CD4-positive, alpha-beta T cell (primary cell): ENCODE data around the gene PLA2G1B. TPM values are rescaled to one million over a fixed set of nuclear protein-coding genes. Genes with fewer than 3 reads are reported as not detected.

Experiments
- ATAC-seq: fragments of 200-7000 bp; cut with Tn5 transposase; one replicate; pipeline ENCODE4 v1.10.0; 2022; ENCODE audit warnings: mild to moderate bottlenecking; ENCODE audit not compliant: poor library complexity
- CTCF ChIA-PET: fragments of 350-600 bp; sonication (Branson Sonifier 250); formaldehyde crosslinking; loops from one replicate; lab custom pipeline; 2021; ENCODE audit warnings: antibody characterized with exemption, inconsistent platforms; lab: Charles Lee
- POLR2A ChIA-PET: fragments of 350-600 bp; sonication (Branson Sonifier 250); formaldehyde crosslinking; loops from one replicate; lab custom pipeline; 2021; ENCODE audit warnings: antibody characterized with exemption, inconsistent platforms; lab: Charles Lee
- DNase-seq, 14 experiments: peaks; one replicate each; pipeline ENCODE4 v3.0.0-alpha.2; 2013 to 2020; ENCODE audit warnings: mixed read lengths in 2 of 14
- H3K27ac ChIP-seq, 2 donors: one replicate each; pipeline versions ENCODE4 v1.5.1 to v1.7.0; 2013; ENCODE audit warnings: low read length in 2 of 2, low read depth in 1 of 2, mild to moderate bottlenecking in 1 of 2
- H3K27me3 ChIP-seq, 2 experiments: 1 replicate in 1 of 2; 2 replicates in 1 of 2; pipeline versions ENCODE4 v1.6.1 to v1.7.0; 2013; ENCODE audit warnings: low read length in 2 of 2, control low read depth in 1 of 2, mild to moderate bottlenecking in 1 of 2, moderate library complexity in 1 of 2; ENCODE audit not compliant: insufficient read depth in 2 of 2, control insufficient read depth in 1 of 2
- H3K36me3 ChIP-seq: one replicate; pipeline ENCODE4 v1.6.1; 2013; ENCODE audit warnings: low read length, control low read depth; ENCODE audit not compliant: insufficient read depth
- H3K4me1 ChIP-seq: one replicate; pipeline ENCODE4 v1.6.1; 2013; ENCODE audit warnings: low read length, control low read depth; ENCODE audit not compliant: insufficient read depth
- H3K4me3 ChIP-seq: one replicate; pipeline ENCODE4 v1.5.1; 2013; ENCODE audit warnings: mild to moderate bottlenecking, low read length, moderate library complexity
- H3K9me3 ChIP-seq, 2 experiments: 1 replicate in 1 of 2; 2 replicates in 1 of 2; pipeline versions ENCODE4 v1.6.1 to v1.7.0; 2013; ENCODE audit warnings: low read length in 2 of 2, mild to moderate bottlenecking in 2 of 2, control low read depth in 1 of 2, moderate library complexity in 1 of 2; ENCODE audit not compliant: control insufficient read depth in 1 of 2, insufficient read depth in 1 of 2
- H3K27ac Mint-ChIP-seq: one replicate; pipeline ENCODE4 v1.8.0; 2020; ENCODE audit warnings: mixed read lengths
- H3K27me3 Mint-ChIP-seq: one replicate; pipeline ENCODE4 v1.8.0; 2021; ENCODE audit warnings: mixed read lengths
- H3K36me3 Mint-ChIP-seq: one replicate; pipeline ENCODE4 v1.8.0; 2021; ENCODE audit warnings: low read depth, mixed read lengths
- H3K4me1 Mint-ChIP-seq: one replicate; pipeline ENCODE4 v1.8.0; 2021; ENCODE audit warnings: low read depth, mixed read lengths
- H3K4me3 Mint-ChIP-seq: one replicate; pipeline ENCODE4 v1.8.0; 2020; ENCODE audit warnings: mild to moderate bottlenecking, mixed read lengths
- H3K9me3 Mint-ChIP-seq: one replicate; pipeline ENCODE4 v1.8.0; 2020; ENCODE audit warnings: mixed read lengths
- intact Hi-C, 2 experiments: fragments of 100-400 bp; cut with DNase I in 1 of 2; cut with micrococcal nuclease in 1 of 2; formaldehyde crosslinking; loops; one replicate each; pipeline versions ENCODE4 v1.15.1 to v1.9.0; 2023 to 2025; cut with DNase I, micrococcal nuclease
- total RNA-seq, 174 experiments: library from RNA in 2 of 174; stranded (reverse) in 2 of 174; gene quantifications; one replicate each; pipeline ENCODE4 v1.2.3 and lab custom pipeline; 2021 to 2026
- TF ChIP-seq, protein P1 (sequence below): fragments of 200-600 bp; IDR thresholded peaks from one replicate; pipeline ENCODE4 v1.8.0; 2022; ENCODE audit warnings: antibody characterized with exemption, mild to moderate bottlenecking

PLA2G1B gene
- total RNA-seq, 2 experiments from 2014 or later: not detected

DNA sequence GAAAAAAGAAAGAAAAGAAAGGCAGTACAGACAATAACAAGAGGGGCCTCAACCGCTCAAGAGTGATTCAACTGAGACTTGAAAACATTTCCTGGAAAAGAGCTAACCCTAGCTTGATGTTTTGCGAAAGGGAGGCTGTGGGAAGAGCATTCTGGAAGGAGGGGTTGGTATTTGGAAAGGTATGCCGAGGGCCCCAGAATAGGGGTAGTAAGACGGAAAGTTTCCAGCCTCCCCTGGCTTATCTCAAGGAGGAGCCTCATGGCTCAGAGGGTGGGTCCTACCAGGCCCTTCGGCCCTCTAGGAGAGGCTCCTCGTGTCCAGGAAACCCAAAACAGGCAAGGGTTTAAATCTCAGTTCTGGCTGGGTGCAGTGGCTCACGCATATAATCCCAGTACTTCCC, 44.3 kb downstream of the PLA2G1B start:
- POLR2A ChIA-PET: interaction anchor here (1.0 to 1.5 kb wide), 2 partner anchors 8 to 10 kb away, joined by 4 to 10 read pairs; partner anchors contain the start of genes RNU4-1 and RNU4-2
- ATAC-seq (no peak), DNase-seq (no peak)
- Mint-ChIP-seq H3K36me3 (no peaks in the 10 kb centered on the region), H3K27ac (no peak overlapping the region), H3K4me1 (no peaks in the 10 kb centered on the region), H3K9me3 (no peaks in the 10 kb centered on the region), H3K4me3 (no peak overlapping the region), H3K27me3 (no peaks in the 10 kb centered on the region)
- Histone ChIP-seq H3K4me3 (no peak overlapping the region), H3K9me3 (peaks cover 0 to 4% of the 10 kb centered on the region in 2 experiments), H3K4me1 (no peaks in the 10 kb centered on the region), H3K36me3 (no peaks in the 10 kb centered on the region), H3K27ac (no peak overlapping the region), H3K27me3 (no peaks in the 10 kb centered on the region)
- CTCF ChIA-PET: interaction anchor here (1.1 kb wide), 1 partner anchor 366 kb away, joined by 3 read pairs; no protein-coding TSS in a partner anchor
- TF ChIP-seq, protein P1, sequence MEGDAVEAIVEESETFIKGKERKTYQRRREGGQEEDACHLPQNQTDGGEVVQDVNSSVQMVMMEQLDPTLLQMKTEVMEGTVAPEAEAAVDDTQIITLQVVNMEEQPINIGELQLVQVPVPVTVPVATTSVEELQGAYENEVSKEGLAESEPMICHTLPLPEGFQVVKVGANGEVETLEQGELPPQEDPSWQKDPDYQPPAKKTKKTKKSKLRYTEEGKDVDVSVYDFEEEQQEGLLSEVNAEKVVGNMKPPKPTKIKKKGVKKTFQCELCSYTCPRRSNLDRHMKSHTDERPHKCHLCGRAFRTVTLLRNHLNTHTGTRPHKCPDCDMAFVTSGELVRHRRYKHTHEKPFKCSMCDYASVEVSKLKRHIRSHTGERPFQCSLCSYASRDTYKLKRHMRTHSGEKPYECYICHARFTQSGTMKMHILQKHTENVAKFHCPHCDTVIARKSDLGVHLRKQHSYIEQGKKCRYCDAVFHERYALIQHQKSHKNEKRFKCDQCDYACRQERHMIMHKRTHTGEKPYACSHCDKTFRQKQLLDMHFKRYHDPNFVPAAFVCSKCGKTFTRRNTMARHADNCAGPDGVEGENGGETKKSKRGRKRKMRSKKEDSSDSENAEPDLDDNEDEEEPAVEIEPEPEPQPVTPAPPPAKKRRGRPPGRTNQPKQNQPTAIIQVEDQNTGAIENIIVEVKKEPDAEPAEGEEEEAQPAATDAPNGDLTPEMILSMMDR: no peak
- intact Hi-C loops: no loop called here

DNA sequence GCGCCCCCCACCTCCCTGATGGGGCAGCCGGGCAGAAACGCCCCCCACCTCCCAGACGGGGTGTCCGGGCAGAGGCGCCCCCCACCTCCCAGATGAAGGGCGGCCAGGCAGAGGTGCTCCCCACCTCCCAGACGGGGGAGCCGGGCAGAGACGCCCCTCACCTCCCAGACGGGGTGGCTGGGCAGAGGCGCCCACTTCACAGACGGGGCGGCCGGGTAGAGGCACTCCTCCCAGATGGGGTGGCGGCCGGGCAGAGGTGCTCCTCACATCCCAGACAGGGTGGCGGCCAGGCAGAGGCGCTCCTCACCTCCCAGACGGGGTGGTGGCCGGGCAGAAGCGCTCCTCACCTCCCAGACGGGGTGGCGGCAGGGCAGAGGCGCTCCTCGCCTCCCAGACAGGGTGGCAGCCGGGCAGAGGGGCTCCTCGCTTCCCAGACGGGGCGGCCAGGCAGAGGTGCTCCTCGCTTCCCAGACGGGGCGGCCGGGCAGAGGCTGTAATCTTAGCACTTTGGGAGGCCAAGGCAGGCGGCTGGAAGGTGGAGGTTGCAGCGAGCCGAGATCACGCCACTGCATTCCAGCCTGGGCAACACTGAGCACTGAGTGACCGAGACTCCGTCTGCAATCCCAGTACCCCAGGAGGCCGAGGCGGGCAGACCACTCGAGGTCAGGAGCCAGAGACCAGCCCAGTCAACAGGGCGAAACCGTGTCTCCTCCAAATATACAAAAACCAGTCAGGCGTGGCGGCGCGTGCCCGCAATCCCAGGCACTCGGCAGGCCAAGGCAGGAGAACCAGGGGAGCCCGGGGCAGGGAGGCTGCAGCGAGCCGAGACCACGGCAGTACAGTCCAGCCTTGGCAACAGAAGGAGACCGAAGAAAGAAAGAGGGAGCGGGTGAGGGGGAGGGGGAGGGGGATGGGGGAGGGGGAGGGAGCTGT, 49.2 kb downstream of the PLA2G1B start:
- H3K27me3 Mint-ChIP-seq: no peaks in the 10 kb centered on the region
- Histone ChIP-seq H3K9me3 (peaks cover 0 to 9% of the 10 kb centered on the region in 2 experiments), H3K4me3 (no peak overlapping the region), H3K4me1 (no peaks in the 10 kb centered on the region), H3K27me3 (no peaks in the 10 kb centered on the region), H3K36me3 (no peaks in the 10 kb centered on the region), H3K27ac (no peak overlapping the region)
- H3K9me3 Mint-ChIP-seq: no peaks in the 10 kb centered on the region
- ATAC-seq (no peak), DNase-seq (no peak)
- intact Hi-C loops: no loop called here
- no peak overlapping the region for H3K27ac Mint-ChIP-seq
- H3K36me3 Mint-ChIP-seq: no peaks in the 10 kb centered on the region
- TF ChIP-seq, protein P1: no peak
- H3K4me3 Mint-ChIP-seq: no peak overlapping the region
- CTCF ChIA-PET: no interaction called here
- no peaks in the 10 kb centered on the region for H3K4me1 Mint-ChIP-seq
- POLR2A ChIA-PET: no interaction called here

DNA sequence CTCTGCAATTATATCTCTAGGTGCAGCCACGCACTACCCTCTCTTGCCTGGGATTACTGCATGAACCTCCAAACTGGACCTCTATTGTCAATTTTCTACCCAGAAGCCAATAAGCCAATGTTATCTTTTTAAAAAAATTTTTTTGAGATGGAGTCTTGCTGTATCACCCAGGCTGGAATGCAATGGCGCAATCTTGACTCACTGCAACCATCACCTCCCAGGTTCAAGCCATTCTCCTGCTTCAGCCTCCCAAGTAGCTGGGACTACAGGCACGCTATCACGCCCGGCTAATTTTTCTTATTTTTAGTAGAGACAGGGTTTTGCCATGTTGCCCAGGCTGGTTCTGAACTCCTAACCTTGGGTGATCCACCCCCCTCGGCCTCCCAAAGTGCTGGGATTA, 50.8 kb downstream of the PLA2G1B start:
- Mint-ChIP-seq H3K36me3 (no peaks in the 10 kb centered on the region), H3K27me3 (no peaks in the 10 kb centered on the region), H3K4me1 (no peaks in the 10 kb centered on the region), H3K9me3 (no peaks in the 10 kb centered on the region), H3K4me3 (no peak overlapping the region), H3K27ac (no peak overlapping the region)
- ATAC-seq (no peak), DNase-seq (no peak)
- ChIA-PET POLR2A (no interaction called here), CTCF (no interaction called here)
- Histone ChIP-seq H3K36me3 (no peaks in the 10 kb centered on the region), H3K4me3 (no peak overlapping the region), H3K4me1 (no peaks in the 10 kb centered on the region), H3K27me3 (no peaks in the 10 kb centered on the region), H3K9me3 (peaks cover 0 to 9% of the 10 kb centered on the region in 2 experiments), H3K27ac (no peak overlapping the region)
- intact Hi-C loops: no loop called here
- TF ChIP-seq, protein P1: no peak

Other genes with a start within 250 kb of the PLA2G1B start
- gene RAB35, start 211.0 kb downstream of the PLA2G1B start, total RNA-seq: 10 to 100 TPM; 49.7 to 53.8 TPM
- gene GCN1, start 133.1 kb downstream of the PLA2G1B start, total RNA-seq: 100 to 1,000 TPM; 121 to 128 TPM
- 1,000 to 10,000 TPM; 1,997 to 2,075 TPM for gene RPLP0, start 126.7 kb downstream of the PLA2G1B start, total RNA-seq
- gene PXN, start 62.0 kb downstream of the PLA2G1B start, total RNA-seq: 100 to 1,000 TPM; 229 to 230 TPM
- 1,000 to 10,000 TPM; 8,097 to 9,671 TPM for gene RNU4-2, start 35.9 kb downstream of the PLA2G1B start, total RNA-seq
- 1,000 to 10,000 TPM in 1 of 2 experiments, 100 to 1,000 TPM in 1; 913 to 1,035 TPM for gene RNU4-1, start 34.5 kb downstream of the PLA2G1B start, total RNA-seq
- under 1 TPM in 1 of 2 experiments, not detected in 1; 0.59 TPM for gene SIRT4, start 25.5 kb downstream of the PLA2G1B start, total RNA-seq
- gene MSI1, start 41.4 kb upstream of the PLA2G1B start, total RNA-seq: not detected
- gene COX6A1, start 110.3 kb upstream of the PLA2G1B start, total RNA-seq: 100 to 1,000 TPM; 112 to 116 TPM
- gene TRIAP1, start 118.6 kb upstream of the PLA2G1B start, total RNA-seq: 10 to 100 TPM; 33.0 to 34.3 TPM
- gene GATC, start 118.7 kb upstream of the PLA2G1B start, total RNA-seq: 10 to 100 TPM; 18.6 to 19.4 TPM
- gene SRSF9, start 142.0 kb upstream of the PLA2G1B start, total RNA-seq: 100 to 1,000 TPM; 124 TPM
- 10 to 100 TPM; 23.6 to 24.5 TPM for gene DYNLL1, start 168.3 kb upstream of the PLA2G1B start, total RNA-seq
- 1 to 10 TPM; 6.9 to 7.1 TPM for gene COQ5, start 201.4 kb upstream of the PLA2G1B start, total RNA-seq
- 100 to 1,000 TPM; 441 to 446 TPM for gene RNF10, start 206.6 kb upstream of the PLA2G1B start, total RNA-seq